GM12865 (cell line): Measurements from ENCODE around the gene MOB2.

Source experiments
- DNase-seq: peaks from one replicate; pipeline ENCODE4 v3.0.0; 2010; ENCODE audit warnings: low read depth
- H3K4me3 ChIP-seq: 2 replicates; pipeline ENCODE4 v1.5.1; 2011; ENCODE audit warnings: mild to moderate bottlenecking, low read depth, low read length, control low read depth
- TF ChIP-seq, protein P1 (sequence below): IDR thresholded peaks from 2 replicates; pipeline ENCODE4 v1.5.1; 2011; ENCODE audit warnings: low read length, control low read depth, low read depth, inconsistent platforms; ENCODE audit not compliant: insufficient read depth; ENCODE audit errors: missing control alignments

Gene MOB2

DNA sequence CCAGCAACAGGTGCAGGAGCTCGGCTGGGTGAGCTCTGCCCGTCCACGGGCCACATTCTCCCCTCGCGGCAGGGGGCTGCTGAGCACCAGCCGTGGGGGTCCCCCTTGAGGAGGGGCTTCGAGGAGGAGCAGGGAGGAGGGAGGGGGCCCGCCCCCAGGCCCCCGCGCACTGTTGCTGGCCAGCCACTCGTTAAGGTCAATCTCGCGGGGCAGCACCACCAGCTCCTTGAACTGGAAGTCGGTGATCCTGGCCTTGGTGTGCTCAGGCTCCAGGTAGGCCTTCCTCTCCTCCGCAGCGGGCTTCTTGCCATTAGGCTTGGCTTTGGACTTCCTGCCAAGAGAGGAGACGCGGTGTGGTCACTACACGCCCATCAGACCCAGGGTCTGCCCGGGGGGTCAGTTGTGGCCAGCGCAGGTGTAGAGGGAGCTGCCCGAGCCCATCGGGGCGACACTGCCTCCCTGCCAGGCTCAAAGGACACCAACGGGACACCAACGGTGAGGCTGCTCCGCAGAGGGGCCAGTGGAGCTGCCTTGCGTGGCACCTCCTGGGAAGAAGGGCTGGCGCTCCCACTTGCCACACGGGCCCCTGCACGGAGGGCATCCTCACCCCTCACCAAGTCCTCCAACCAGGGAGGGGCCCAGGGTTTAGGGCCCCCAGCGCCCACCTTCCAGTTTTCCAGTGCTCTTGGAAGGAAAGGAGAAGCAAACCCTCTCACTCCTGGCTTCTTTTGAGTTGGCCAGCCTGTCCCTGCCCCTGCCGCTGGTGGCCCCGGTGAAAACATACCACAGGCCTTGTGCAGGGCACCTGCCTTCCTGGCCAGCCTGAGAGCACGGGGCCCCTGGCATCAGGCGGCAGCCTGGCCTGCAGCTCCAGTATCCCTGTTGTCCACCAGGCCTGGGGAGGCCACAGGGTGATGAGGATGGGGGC, 5.8 kb downstream of the MOB2 start:
- H3K4me3 ChIP-seq = no peak overlapping the region
- TF ChIP-seq, protein P1, sequence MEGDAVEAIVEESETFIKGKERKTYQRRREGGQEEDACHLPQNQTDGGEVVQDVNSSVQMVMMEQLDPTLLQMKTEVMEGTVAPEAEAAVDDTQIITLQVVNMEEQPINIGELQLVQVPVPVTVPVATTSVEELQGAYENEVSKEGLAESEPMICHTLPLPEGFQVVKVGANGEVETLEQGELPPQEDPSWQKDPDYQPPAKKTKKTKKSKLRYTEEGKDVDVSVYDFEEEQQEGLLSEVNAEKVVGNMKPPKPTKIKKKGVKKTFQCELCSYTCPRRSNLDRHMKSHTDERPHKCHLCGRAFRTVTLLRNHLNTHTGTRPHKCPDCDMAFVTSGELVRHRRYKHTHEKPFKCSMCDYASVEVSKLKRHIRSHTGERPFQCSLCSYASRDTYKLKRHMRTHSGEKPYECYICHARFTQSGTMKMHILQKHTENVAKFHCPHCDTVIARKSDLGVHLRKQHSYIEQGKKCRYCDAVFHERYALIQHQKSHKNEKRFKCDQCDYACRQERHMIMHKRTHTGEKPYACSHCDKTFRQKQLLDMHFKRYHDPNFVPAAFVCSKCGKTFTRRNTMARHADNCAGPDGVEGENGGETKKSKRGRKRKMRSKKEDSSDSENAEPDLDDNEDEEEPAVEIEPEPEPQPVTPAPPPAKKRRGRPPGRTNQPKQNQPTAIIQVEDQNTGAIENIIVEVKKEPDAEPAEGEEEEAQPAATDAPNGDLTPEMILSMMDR = no peak
- no peak for DNase-seq

DNA sequence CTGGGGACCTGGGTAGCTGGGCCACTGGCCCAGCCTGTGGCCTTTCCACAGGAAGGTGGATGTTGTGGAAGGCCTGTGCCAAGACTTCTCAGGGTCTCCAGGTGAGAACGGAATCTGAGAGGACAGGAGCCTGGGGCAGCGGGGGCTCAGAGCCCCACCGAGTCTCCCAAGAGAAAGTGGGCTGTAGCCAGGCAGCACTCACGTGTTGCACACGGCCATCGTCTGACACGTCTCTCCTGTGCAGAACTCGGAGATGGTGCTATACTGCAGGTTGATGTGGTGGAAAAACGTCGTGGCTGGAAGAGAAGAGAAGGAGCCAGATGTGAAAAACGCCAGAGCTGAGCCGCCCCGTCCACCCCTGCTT, 6.4 kb downstream of the MOB2 start:
- TF ChIP-seq, protein P1 = no peak
- DNase-seq = no peak

DNA sequence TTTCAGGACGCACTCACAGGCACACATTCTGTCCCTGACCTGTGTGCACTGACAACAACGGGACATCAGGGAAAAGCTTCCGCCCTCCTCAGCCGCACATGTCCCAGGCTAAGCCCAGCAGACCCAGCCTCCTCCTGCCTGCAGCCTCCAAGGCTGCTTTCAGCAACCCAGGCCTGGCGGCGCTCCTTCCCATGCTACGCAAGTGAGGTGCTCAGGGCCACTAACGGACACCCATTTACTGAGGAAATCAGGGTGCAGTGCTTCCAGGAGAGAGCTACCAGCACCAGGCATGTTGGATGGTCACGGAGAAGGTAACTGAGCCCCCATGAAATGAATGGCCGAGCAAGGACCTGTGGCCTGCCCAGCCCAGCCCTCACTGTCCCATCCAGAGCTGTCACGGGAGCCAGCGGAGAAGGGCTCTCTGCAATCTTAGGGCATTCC, 6.9 kb downstream of the MOB2 start:
- TF ChIP-seq, protein P1 = no peak
- H3K4me3 ChIP-seq = no peak overlapping the region
- no peak for DNase-seq

More for the DNA sequence above, 6.4 kb downstream of the MOB2 start:
- no peak overlapping the region for H3K4me3 ChIP-seq

DNA sequence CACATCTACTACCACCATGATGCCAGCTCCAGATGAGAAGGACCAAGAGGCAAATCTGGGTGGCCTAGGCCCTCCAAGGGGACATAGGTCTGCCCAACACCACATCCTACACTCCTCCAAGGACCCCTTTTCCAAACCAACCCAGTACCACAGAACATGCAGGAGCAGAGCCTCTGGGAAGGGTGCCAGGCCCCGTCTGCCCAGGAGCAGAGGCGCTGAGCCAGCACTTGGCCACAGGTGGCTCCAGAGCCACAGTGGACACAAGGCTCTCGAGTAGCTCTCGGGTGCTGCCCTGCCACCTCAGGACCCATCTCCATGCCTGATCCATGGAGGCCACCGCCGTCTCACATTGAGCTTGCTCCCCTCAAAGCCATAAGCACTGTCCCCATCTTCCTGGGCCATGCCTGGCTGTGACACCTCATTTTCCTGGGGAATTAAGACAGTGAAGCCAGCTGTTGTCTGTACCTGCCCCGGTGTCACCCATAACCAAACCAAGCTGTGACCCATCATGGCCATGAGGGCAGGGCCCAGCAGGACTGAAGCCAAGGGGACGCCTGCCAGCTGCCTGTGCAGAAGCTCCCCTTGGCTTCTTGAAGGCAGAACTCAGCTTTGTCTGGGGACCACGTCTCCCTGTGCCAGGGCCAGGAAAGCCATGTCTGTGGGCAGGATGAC, 7.4 kb downstream of the MOB2 start:
- TF ChIP-seq, protein P1 = no peak
- H3K4me3 ChIP-seq = no peak overlapping the region
- no peak for DNase-seq

DNA sequence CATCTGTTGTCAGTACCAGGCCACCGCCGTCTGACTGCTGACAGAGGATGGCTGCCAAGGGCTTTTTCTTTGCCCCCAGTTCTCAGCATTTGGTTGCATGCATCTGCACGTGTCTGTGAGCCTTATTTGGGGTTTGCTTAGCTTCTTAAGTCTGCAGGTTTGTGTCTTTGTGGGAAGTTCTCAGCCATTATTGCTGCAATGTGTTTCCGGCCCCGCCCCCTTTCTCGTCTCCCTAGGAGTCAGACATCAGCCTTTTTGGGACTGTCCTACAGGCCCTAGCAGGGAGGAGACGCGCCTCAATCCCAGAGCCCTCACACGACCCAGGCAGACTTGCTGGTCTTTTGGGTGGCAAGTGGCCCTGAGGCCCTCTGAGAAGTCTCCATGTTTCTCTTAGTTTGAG, 8.0 kb downstream of the MOB2 start:
- no peak for DNase-seq
- TF ChIP-seq, protein P1 = no peak
- H3K4me3 ChIP-seq = no peak overlapping the region

DNA sequence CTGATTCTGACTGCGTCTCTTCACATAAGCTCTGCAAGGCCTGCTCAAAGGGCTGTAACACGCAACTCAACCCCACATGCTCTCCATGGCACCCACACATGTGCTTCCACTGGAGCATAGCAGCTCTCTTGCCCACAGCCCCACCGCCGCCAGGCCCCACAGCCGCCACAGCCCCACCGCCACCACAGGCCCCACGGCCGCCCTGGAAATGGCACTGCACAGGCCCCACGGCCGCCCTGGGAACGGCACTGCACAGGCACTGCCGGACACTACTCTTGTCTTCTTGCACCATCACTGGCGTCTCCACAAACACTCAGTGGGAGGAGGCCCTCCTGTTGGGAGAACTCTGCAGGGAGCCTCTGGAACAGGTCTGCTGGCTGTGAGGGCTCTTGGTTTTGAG, 8.6 kb downstream of the MOB2 start:
- TF ChIP-seq, protein P1 = no peak
- DNase-seq = no peak
- no peak overlapping the region for H3K4me3 ChIP-seq
